Endodermal cell (in vitro differentiated cells): Measurements from ENCODE around the gene SPDYE4. TPM values are rescaled to one million over a fixed set of nuclear protein-coding genes. Genes with fewer than 3 reads are reported as not detected.

Experiments used
- DNase-seq: peaks from one replicate; pipeline ENCODE4 v3.0.0-alpha.2; 2017
- H3K27ac ChIP-seq: 2 replicates; pipeline ENCODE4 v1.5.1; 2013; ENCODE audit warnings: mild to moderate bottlenecking, low read depth, low read length, moderate library complexity
- H3K27me3 ChIP-seq: 2 replicates; pipeline ENCODE4 v1.6.1; 2013; ENCODE audit warnings: mild to moderate bottlenecking, low read length, moderate library complexity; ENCODE audit not compliant: insufficient read depth, control insufficient read depth, poor library complexity, severe bottlenecking
- H3K36me3 ChIP-seq: 2 replicates; pipeline ENCODE4 v1.7.0; 2013; ENCODE audit warnings: mild to moderate bottlenecking, low read length, moderate library complexity; ENCODE audit not compliant: control insufficient read depth, insufficient read depth
- H3K4me1 ChIP-seq: one replicate; pipeline ENCODE4 v1.7.0; 2013; ENCODE audit warnings: low read length; ENCODE audit not compliant: control insufficient read depth, insufficient read depth
- H3K4me3 ChIP-seq: 2 replicates; pipeline ENCODE4 v1.5.1; 2013; ENCODE audit warnings: mild to moderate bottlenecking, low read length, moderate library complexity
- H3K9ac ChIP-seq: 2 replicates; pipeline ENCODE4 v1.6.1; 2013; ENCODE audit warnings: mild to moderate bottlenecking, low read length, moderate library complexity; ENCODE audit not compliant: poor library complexity, severe bottlenecking; ENCODE audit errors: extremely low read depth
- H3K9me3 ChIP-seq: 2 replicates; pipeline ENCODE4 v1.6.1; 2013; ENCODE audit warnings: mild to moderate bottlenecking, low read length, moderate library complexity; ENCODE audit not compliant: control insufficient read depth
- H3K27ac Mint-ChIP-seq: 2 replicates; pipeline ENCODE4 v1.8.0; 2020; ENCODE audit warnings: mixed read lengths
- H3K27me3 Mint-ChIP-seq: 2 replicates; pipeline ENCODE4 v1.8.0; 2021; ENCODE audit warnings: mild to moderate bottlenecking, mixed read lengths; ENCODE audit not compliant: insufficient read depth
- H3K36me3 Mint-ChIP-seq: 2 replicates; pipeline ENCODE4 v1.8.0; 2020; ENCODE audit warnings: low read depth, mixed read lengths
- H3K4me1 Mint-ChIP-seq: 2 replicates; pipeline ENCODE4 v1.8.0; 2020; ENCODE audit warnings: mixed read lengths
- H3K4me3 Mint-ChIP-seq: 2 replicates; pipeline ENCODE4 v1.8.0; 2020; ENCODE audit warnings: mild to moderate bottlenecking, moderate library complexity, mixed read lengths
- H3K9me3 Mint-ChIP-seq: 2 replicates; pipeline ENCODE4 v1.8.0; 2020; ENCODE audit warnings: mild to moderate bottlenecking, mixed read lengths
- CTCF ChIP-seq: fragments of 200-600 bp; sonication (generic); conservative IDR thresholded peaks from 2 replicates; pipeline ENCODE4 v1.5.0; 2021; ENCODE audit warnings: antibody characterized with exemption, mild to moderate bottlenecking
- WGBS, 2 experiments: methylation state at CpG; one replicate each; pipeline versions ENCODE4 v1.1.5 to v1.1.7; 2013; ENCODE audit warnings: missing lambda C conversion rate in 2 of 2, mixed read lengths in 1 of 2; ENCODE audit not compliant: insufficient coverage in 1 of 2, insufficient read length in 1 of 2; 5-methylcytosine and 5-hydroxymethylcytosine counted together
- total RNA-seq, 2 donors: library from RNA; stranded (reverse); fragmentation: NEBNext Ultra II Directional in 1 of 2; extraction: Animal tissue kit (Norgen Biotek cat#: 25700) in 1 of 2; gene quantifications; 2 replicates in 1 of 2; 3 replicates in 1 of 2; pipeline ENCODE4 v1.2.1, GENCODE V29; 2021

SPDYE4 gene
- total RNA-seq, 2 donors from 2014 or later: not detected

- peaks cover 28% of the 10 kb centered on the region for H3K4me1 Mint-ChIP-seq
- Histone ChIP-seq H3K4me3 (no peak overlapping the region), H3K36me3 (no peaks in the 10 kb centered on the region), H3K9ac (no peak overlapping the region), H3K4me1 (peaks cover 7% of the 10 kb centered on the region), H3K9me3 (peaks cover 13% of the 10 kb centered on the region), H3K27me3 (peaks cover 10% of the 10 kb centered on the region), H3K27ac (no peak overlapping the region)
- H3K4me3 Mint-ChIP-seq: no peak overlapping the region
- H3K27me3 Mint-ChIP-seq: peaks cover 66% of the 10 kb centered on the region
- DNase-seq: peak; percentile 11
- H3K27ac Mint-ChIP-seq: no peak overlapping the region
- WGBS, 2 experiments: 91 to 100% methylated on average over 3 to 4 of the region's 4 CpGs
- H3K36me3 Mint-ChIP-seq: no peaks in the 10 kb centered on the region
- H3K9me3 Mint-ChIP-seq: peaks cover 9% of the 10 kb centered on the region
- TF ChIP-seq CTCF: no peak
Observed at GRCh38 chr17:8701754-8702153, 56.6 kb downstream of the SPDYE4 start.

- Mint-ChIP-seq H3K9me3 (peaks cover 9% of the 10 kb centered on the region), H3K36me3 (no peaks in the 10 kb centered on the region), H3K27ac (no peak overlapping the region), H3K4me1 (peaks cover 26% of the 10 kb centered on the region), H3K27me3 (peaks cover 63% of the 10 kb centered on the region), H3K4me3 (no peak overlapping the region)
- Histone ChIP-seq H3K9me3 (peaks cover 13% of the 10 kb centered on the region), H3K9ac (no peak overlapping the region), H3K27me3 (peaks cover 10% of the 10 kb centered on the region), H3K27ac (no peak overlapping the region), H3K36me3 (no peaks in the 10 kb centered on the region), H3K4me3 (no peak overlapping the region), H3K4me1 (peaks cover 7% of the 10 kb centered on the region)
- TF ChIP-seq CTCF: no peak
- WGBS, 2 experiments: 90 to 97% methylated on average over 9 of the region's 9 CpGs
- peak; percentile 27 for DNase-seq
Observed at GRCh38 chr17:8701221-8701620, 57.1 kb downstream of the SPDYE4 start.

Other genes starting within 250 kb of the SPDYE4 start
- 100 to 1,000 TPM; 251 to 257 TPM for gene MYH10, start 127.8 kb downstream of the SPDYE4 start, total RNA-seq
- not detected for gene CCDC42, start 13.7 kb downstream of the SPDYE4 start, total RNA-seq
- 1 to 10 TPM; 3.3 to 5.1 TPM for gene MFSD6L, start 40.8 kb upstream of the SPDYE4 start, total RNA-seq
- 1 to 10 TPM; 2.1 to 2.5 TPM for gene PIK3R6, start 109.1 kb upstream of the SPDYE4 start, total RNA-seq
- 10 to 100 TPM; 10.4 to 37.0 TPM for gene PIK3R5, start 207.2 kb upstream of the SPDYE4 start, total RNA-seq